ENCODE data around the gene PTGR3.
"Not testable (repeated sequence)": the region's sequence is repeated elsewhere in the genome, so short reads cannot be mapped to it uniquely, and the experiment has no call there.

Gene PTGR3

DNA sequence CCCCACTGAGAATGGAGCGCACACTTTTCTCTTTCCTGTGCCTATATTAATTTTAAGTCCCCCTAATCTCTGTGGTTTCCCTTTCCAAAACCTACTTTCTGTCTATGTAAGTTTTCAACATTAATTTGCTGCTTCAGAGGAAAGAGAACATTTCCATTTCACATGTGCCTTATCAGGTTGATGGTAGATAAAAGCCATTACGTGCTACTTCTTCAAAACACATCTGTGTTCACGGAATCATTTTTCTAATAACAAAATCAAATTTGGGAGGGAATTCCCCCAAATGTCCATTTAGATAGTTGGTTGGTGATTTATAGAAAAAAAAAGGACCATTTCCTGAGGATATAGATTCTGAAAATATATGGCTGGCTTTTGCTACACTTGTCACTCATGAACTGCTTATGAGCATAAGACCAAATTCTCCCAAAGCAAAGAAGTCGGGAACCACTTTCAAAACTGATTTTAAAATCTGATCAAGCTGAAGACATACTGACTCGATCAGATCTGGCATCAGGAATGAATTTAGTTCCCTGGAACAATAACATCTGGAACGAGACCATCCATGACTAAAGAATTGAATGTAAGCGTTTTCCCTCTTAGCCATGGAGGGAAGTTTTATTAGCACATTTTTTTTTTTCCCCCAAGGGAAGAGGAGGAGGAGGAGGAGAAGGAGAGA, 8.2 kb downstream of the PTGR3 start:
- TF ChIP-seq, protein P1, sequence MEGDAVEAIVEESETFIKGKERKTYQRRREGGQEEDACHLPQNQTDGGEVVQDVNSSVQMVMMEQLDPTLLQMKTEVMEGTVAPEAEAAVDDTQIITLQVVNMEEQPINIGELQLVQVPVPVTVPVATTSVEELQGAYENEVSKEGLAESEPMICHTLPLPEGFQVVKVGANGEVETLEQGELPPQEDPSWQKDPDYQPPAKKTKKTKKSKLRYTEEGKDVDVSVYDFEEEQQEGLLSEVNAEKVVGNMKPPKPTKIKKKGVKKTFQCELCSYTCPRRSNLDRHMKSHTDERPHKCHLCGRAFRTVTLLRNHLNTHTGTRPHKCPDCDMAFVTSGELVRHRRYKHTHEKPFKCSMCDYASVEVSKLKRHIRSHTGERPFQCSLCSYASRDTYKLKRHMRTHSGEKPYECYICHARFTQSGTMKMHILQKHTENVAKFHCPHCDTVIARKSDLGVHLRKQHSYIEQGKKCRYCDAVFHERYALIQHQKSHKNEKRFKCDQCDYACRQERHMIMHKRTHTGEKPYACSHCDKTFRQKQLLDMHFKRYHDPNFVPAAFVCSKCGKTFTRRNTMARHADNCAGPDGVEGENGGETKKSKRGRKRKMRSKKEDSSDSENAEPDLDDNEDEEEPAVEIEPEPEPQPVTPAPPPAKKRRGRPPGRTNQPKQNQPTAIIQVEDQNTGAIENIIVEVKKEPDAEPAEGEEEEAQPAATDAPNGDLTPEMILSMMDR (IDR thresholded peaks at IDR 0.05; ENCODE audit: extremely low read depth, missing control alignments) = no peak
- DNase-seq (ENCODE audit: low spot score) = no peak

DNA sequence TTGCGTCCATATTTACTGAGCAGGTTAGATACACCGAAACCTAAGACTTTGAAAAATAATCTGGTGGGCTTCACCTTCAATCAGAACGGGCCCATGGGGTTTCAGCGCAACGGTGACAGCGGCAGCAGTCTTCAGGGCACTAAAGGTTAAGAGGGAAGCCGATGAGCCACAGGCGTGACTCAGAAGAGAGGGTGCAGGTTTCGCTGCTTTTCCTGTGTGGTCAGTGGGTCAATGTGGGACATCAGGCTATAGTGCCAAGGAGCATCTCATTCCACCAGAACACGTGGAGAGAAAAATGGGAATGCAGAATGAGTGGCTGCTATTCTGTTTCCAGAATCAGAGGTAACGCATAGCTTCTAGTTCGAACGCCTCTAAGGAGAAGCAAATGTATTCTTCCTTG, 8.9 kb downstream of the PTGR3 start:
- DNase-seq (ENCODE audit: low spot score) = no peak

DNA sequence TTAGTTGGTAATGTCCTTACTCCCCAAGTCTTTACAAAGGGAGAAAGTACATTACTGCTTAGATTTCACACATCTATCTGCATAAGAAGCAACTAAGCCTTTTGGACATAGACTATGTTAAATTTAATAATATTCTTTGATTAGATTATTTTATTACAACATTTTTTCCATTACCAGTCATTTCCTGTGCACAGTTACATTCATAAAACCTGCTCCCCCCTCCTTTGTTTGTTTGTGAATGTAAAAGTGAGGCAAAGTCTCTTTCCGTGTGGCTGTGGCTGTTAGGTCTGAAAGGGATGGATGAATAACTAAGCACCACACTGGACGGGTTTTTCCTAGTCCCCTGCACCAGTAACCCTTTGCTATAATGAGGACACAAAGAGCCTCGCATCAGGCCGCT, 9.6 kb downstream of the PTGR3 start:
- TF ChIP-seq, protein P1 (IDR thresholded peaks at IDR 0.05; ENCODE audit: extremely low read depth, missing control alignments) = no peak
- DNase-seq (ENCODE audit: low spot score) = no peak

More for the DNA sequence above, 8.9 kb downstream of the PTGR3 start:
- TF ChIP-seq, protein P1 (IDR thresholded peaks at IDR 0.05; ENCODE audit: extremely low read depth, missing control alignments) = no peak

DNA sequence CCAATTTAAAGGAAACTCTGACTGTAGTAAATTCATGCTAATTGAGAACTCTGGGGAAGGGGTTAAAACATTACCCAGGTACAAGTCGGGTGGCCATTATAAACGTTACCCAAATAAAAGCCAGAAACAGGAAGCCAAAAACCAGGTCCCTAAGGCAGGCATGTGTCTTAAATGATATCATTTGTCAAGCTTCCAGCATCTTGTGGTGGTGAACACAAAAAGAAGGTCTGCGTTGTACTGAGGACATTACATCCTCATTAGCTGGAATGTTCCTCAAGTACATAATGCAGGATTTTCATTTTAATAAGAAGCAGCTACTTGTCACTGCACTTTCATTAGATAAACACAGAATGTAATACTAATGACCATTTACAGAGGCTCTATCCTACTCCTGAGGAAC, 10.9 kb downstream of the PTGR3 start:
- TF ChIP-seq, protein P1 (IDR thresholded peaks at IDR 0.05; ENCODE audit: extremely low read depth, missing control alignments) = no peak
- DNase-seq (ENCODE audit: low spot score) = no peak

DNA sequence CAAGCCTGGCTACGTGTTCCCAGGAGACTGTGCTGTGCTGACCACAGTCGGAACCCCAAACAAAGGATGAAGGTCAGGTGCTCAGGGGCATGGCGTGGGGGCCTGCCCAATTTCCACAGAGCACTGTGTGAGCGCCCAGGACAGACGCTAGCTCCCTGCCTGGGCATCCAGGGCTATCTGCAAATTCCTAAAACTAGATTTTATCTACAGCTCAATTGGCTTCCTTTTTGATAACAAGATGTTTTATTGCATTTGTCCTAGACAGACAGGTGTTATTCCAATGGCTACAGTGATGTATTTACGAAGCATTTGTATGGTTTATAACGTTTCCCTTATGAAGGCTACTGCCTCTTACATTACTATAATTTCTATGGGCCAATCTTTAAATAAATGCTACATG, 16.0 kb downstream of the PTGR3 start:
- DNase-seq (ENCODE audit: low spot score) = no peak
- TF ChIP-seq, protein P1 (IDR thresholded peaks at IDR 0.05; ENCODE audit: extremely low read depth, missing control alignments) = no peak

DNA sequence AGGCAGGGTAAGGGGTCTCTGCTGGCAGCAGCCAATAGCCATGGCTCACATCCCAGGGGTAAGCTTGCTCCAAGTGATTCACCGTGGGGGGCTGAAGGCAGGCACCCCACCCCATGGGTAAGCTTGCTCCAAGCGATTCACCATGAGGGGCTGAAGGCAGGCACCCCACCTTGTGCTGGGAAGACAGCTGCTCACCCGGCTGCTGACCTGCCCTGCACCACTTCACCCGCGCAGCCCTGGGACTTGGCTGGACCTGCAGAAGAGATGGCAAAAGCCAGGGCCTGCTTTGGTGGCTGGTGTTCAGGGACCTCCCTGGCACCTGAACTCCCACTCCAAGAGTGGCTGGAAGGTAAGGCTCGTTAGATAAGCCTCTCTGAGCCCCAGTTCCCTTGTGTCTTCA, 19.2 kb downstream of the PTGR3 start:
- TF ChIP-seq, protein P1 (IDR thresholded peaks at IDR 0.05; ENCODE audit: extremely low read depth, missing control alignments) = no peak
- DNase-seq (ENCODE audit: low spot score) = no peak

DNA sequence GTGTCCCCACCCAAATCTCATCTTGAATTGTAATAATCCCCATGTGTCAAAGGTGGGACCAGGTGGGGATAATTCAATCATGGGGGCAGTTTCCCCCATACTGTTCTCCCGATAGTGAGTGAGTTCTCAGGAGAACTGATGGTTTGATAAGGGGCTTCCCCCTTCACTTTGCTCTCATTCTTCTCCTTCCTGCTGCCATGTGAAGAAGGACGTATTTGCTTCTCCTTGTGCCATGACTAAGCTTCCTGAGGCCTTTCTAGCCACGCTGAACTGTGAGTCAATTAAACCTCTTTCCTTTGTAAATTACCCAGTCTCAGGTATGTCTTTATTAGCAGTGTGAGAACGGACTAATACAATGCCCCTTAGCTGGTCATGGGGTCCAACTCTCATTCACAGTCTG, 21.2 kb downstream of the PTGR3 start:
- DNase-seq (ENCODE audit: low spot score) = not testable (repeated sequence)

DNA sequence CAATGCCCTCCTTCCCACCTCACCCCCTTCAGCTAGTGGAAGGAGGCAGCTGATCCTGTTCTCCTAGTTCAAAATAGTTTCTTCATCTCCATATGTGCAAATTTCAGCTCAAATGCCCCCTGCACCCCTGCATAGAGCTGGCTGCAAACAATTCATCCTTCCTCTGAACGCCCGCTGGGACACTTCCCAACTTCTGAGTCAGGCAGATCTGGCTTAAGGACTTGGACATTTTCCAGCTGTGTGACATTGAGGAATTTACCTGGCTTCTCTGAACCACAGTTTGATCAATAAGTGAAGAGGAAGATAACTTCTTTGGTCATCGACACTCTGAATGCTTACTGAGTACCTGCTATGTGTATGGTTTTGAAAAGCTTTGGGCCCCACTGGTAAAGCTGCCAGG, 23.5 kb downstream of the PTGR3 start:
- no peak for DNase-seq (ENCODE audit: low spot score)
- TF ChIP-seq, protein P1 (IDR thresholded peaks at IDR 0.05; ENCODE audit: extremely low read depth, missing control alignments) = no peak
